Kidney glomerular epithelial cell (primary cell): ENCODE results near the gene CABYR.
"Not testable (repeated sequence)": the region's sequence is repeated elsewhere in the genome, so short reads cannot be mapped to it uniquely, and the experiment has no call there.

Source experiments
- DNase-seq: peaks from one replicate; lab custom pipeline; 2025; lab: John Stamatoyannopoulos, UW

Gene CABYR

GRCh38 chr18:24128700-24129099 is 10.2 kb upstream of the CABYR start:
- DNase-seq, result no peak

GRCh38 chr18:24130494-24130893 is 8.4 kb upstream of the CABYR start:
- DNase-seq, result no peak

GRCh38 chr18:24136967-24137373 is 1.9 kb upstream of the CABYR start:
- DNase-seq, result no peak

GRCh38 chr18:24138409-24138788 is 463 bp upstream of the CABYR start:
- no peak for DNase-seq

GRCh38 chr18:24140697-24141096 is 1.8 kb downstream of the CABYR start:
- no peak for DNase-seq

- DNase-seq, result no peak
These were observed 3.5 kb downstream of the CABYR start for GRCh38 chr18:24142376-24142775.

- DNase-seq, result not testable (repeated sequence)
These were observed 10.7 kb downstream of the CABYR start for GRCh38 chr18:24149591-24149990.

GRCh38 chr18:24153397-24153796 is 14.5 kb downstream of the CABYR start:
- no peak for DNase-seq

- DNase-seq, result no peak
These were observed 19.0 kb downstream of the CABYR start for GRCh38 chr18:24157855-24158254.

GRCh38 chr18:24160086-24160485 is 21.2 kb downstream of the CABYR start:
- no peak for DNase-seq

GRCh38 chr18:24161304-24161703 is 22.4 kb downstream of the CABYR start:
- DNase-seq, result no peak

GRCh38 chr18:24168496-24168895 is 29.6 kb downstream of the CABYR start:
- DNase-seq, result no peak

- DNase-seq, result no peak
These were observed 31.5 kb downstream of the CABYR start for GRCh38 chr18:24170360-24170759.

- no peak for DNase-seq
These were observed 35.1 kb downstream of the CABYR start for GRCh38 chr18:24173997-24174396.

- DNase-seq, result peak; percentile 29
These were observed 38.0 kb downstream of the CABYR start for GRCh38 chr18:24176727-24177416.

GRCh38 chr18:24177499-24178133 is 38.8 kb downstream of the CABYR start:
- no peak for DNase-seq

- no peak for DNase-seq
These were observed 41.2 kb downstream of the CABYR start for GRCh38 chr18:24180048-24180447.

GRCh38 chr18:24181806-24182205 is 42.9 kb downstream of the CABYR start:
- DNase-seq, result no peak

- no peak for DNase-seq
These were observed 46.9 kb downstream of the CABYR start for GRCh38 chr18:24185805-24186204.

GRCh38 chr18:24187049-24187448 is 48.2 kb downstream of the CABYR start:
- DNase-seq, result no peak

- no peak for DNase-seq
These were observed 48.8 kb downstream of the CABYR start for GRCh38 chr18:24187689-24188088.

GRCh38 chr18:24188120-24188519 is 49.3 kb downstream of the CABYR start:
- DNase-seq, result no peak

- DNase-seq, result peak; percentile 46
These were observed 50.2 kb downstream of the CABYR start for GRCh38 chr18:24189007-24189528.
